Osteocyte (in vitro differentiated cells): Measurements from ENCODE around the gene TRAK2. TPM values are rescaled to one million over a fixed set of nuclear protein-coding genes. Genes with fewer than 3 reads are reported as not detected.
"Not testable (repeated sequence)": the region's sequence is repeated elsewhere in the genome, so short reads cannot be mapped to it uniquely, and the experiment has no call there.

Source experiments
- DNase-seq: peaks from one replicate; pipeline ENCODE4 v3.0.0; 2021; ENCODE audit warnings: mixed read lengths; ENCODE audit not compliant: unreplicated experiment; ENCODE audit errors: extremely low spot score
- H3K27ac Mint-ChIP-seq: one replicate; pipeline ENCODE4 v1.8.0; 2021; ENCODE audit warnings: mild to moderate bottlenecking, mixed read lengths; ENCODE audit not compliant: unreplicated experiment
- H3K27me3 Mint-ChIP-seq: one replicate; pipeline ENCODE4 v1.8.0; 2021; ENCODE audit warnings: mixed read lengths; ENCODE audit not compliant: unreplicated experiment
- H3K36me3 Mint-ChIP-seq: one replicate; pipeline ENCODE4 v1.8.0; 2021; ENCODE audit warnings: mixed read lengths; ENCODE audit not compliant: unreplicated experiment
- H3K4me1 Mint-ChIP-seq: one replicate; pipeline ENCODE4 v1.8.0; 2021; ENCODE audit warnings: mixed read lengths; ENCODE audit not compliant: unreplicated experiment
- H3K4me3 Mint-ChIP-seq: one replicate; pipeline ENCODE4 v1.8.0; 2021; ENCODE audit warnings: mild to moderate bottlenecking, moderate library complexity, mixed read lengths; ENCODE audit not compliant: unreplicated experiment
- H3K9me3 Mint-ChIP-seq: one replicate; pipeline ENCODE4 v1.8.0; 2021; ENCODE audit warnings: mixed read lengths; ENCODE audit not compliant: unreplicated experiment
- CTCF ChIP-seq: fragments of 200-600 bp; sonication (generic); IDR thresholded peaks from 2 replicates; pipeline ENCODE4 v1.5.0; 2021; ENCODE audit warnings: antibody characterized with exemption, mild to moderate bottlenecking, moderate library complexity
- total RNA-seq: library from RNA; stranded (reverse); gene quantifications from 2 replicates; pipeline ENCODE4 v1.2.1, GENCODE V29; 2021

Gene TRAK2
- total RNA-seq, 1 donor from 2014 or later = 38.7 TPM

DNA sequence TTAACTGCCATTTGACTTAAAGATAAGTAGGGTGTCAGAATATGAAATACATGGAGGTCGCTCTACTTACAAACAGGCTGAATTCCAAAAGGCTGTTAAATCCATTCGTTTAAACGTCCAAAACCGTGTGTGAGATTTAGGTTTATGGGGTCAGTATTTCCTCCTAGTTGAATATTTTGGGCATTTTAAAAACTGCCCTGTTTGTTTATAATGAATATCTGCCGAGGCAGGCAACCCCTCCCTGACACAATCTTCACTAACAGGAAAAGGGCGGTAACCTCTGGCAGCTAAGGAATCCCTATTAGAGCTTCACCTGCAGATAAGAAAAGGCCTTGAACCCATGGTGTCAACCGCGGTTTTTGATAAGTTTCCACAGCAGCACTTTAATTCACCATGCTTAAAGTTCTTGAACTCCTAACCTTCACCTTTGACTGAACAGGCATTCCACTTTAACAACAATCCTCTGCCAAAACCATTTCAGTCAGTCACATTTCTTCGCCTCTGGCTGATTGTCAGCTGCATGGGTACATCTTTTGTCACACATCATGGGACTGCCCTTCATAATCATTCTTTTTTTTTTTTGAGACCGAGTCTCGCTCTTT lies 17.8 kb downstream of the TRAK2 start:
- Mint-ChIP-seq H3K4me1 (peaks cover 31% of the 10 kb centered on the region), H3K27me3 (no peaks in the 10 kb centered on the region), H3K4me3 (no peak overlapping the region), H3K27ac (no peak overlapping the region), H3K9me3 (peaks cover 4% of the 10 kb centered on the region), H3K36me3 (peaks cover 15% of the 10 kb centered on the region)
- TF ChIP-seq CTCF = no peak
- DNase-seq = no peak

- Mint-ChIP-seq H3K36me3 (peaks cover 15% of the 10 kb centered on the region), H3K4me1 (peaks cover 31% of the 10 kb centered on the region), H3K4me3 (no peak overlapping the region), H3K27me3 (no peaks in the 10 kb centered on the region), H3K27ac (peak overlapping the region; percentile 68), H3K9me3 (peaks cover 4% of the 10 kb centered on the region)
- no peak for TF ChIP-seq CTCF
- DNase-seq = no peak
These were observed 18.5 kb downstream of the TRAK2 start for GRCh38 chr2:201432621-201433393.

- H3K27ac Mint-ChIP-seq = peak overlapping the region; percentile 68
- peaks cover 4% of the 10 kb centered on the region for H3K9me3 Mint-ChIP-seq
- DNase-seq = no peak
- TF ChIP-seq CTCF = no peak
- no peaks in the 10 kb centered on the region for H3K27me3 Mint-ChIP-seq
- H3K36me3 Mint-ChIP-seq = peaks cover 15% of the 10 kb centered on the region
- H3K4me3 Mint-ChIP-seq = no peak overlapping the region
- H3K4me1 Mint-ChIP-seq = peaks cover 31% of the 10 kb centered on the region
These were observed 19.1 kb downstream of the TRAK2 start for GRCh38 chr2:201432038-201432620.

GRCh38 chr2:201430839-201431238 lies 20.4 kb downstream of the TRAK2 start:
- H3K27ac Mint-ChIP-seq = no peak overlapping the region
- H3K4me3 Mint-ChIP-seq = no peak overlapping the region
- peaks cover 27% of the 10 kb centered on the region for H3K4me1 Mint-ChIP-seq

DNA sequence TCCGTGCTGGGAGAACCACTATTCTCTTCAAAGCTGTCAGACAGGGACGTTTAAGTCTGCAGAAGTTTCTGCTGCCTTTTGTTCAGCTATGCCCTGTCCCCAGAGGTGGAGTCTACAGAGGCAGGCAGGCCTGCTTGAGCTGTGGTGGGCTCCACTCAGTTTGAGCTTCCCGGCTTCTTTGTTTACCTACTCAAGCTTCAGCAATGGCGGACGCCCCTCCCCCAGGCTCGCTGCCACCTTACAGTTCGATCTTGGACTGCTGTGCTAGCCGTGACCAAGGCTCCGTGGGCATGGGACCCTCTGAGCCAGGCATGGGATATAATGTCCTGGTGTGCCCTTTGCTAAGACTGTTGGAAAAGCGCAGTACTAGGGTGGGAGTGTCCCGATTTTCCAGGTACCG lies 20.9 kb downstream of the TRAK2 start:
- H3K36me3 Mint-ChIP-seq = peaks cover 15% of the 10 kb centered on the region

More at GRCh38 chr2:201430839-201431238, 20.4 kb downstream of the TRAK2 start:
- Mint-ChIP-seq H3K27me3 (no peaks in the 10 kb centered on the region), H3K9me3 (peaks cover 4% of the 10 kb centered on the region), H3K36me3 (peaks cover 15% of the 10 kb centered on the region)
- TF ChIP-seq CTCF = no peak
- DNase-seq = no peak

GRCh38 chr2:201429835-201430234 lies 21.4 kb downstream of the TRAK2 start:
- Mint-ChIP-seq H3K4me1 (peaks cover 27% of the 10 kb centered on the region), H3K36me3 (peaks cover 15% of the 10 kb centered on the region)
- H3K4me3 Mint-ChIP-seq, H3K9me3 Mint-ChIP-seq, H3K27me3 Mint-ChIP-seq, H3K27ac Mint-ChIP-seq, DNase-seq: not testable (repeated sequence)

More for the DNA sequence above, 20.9 kb downstream of the TRAK2 start:
- not testable (repeated sequence) for H3K9me3 Mint-ChIP-seq, H3K27ac Mint-ChIP-seq, DNase-seq, H3K27me3 Mint-ChIP-seq, H3K4me3 Mint-ChIP-seq
- H3K4me1 Mint-ChIP-seq = peaks cover 27% of the 10 kb centered on the region

GRCh38 chr2:201428366-201428765 lies 22.9 kb downstream of the TRAK2 start:
- H3K4me3 Mint-ChIP-seq, H3K27ac Mint-ChIP-seq, DNase-seq, H3K9me3 Mint-ChIP-seq, H3K27me3 Mint-ChIP-seq: not testable (repeated sequence)
- H3K4me1 Mint-ChIP-seq = peaks cover 18% of the 10 kb centered on the region
- peaks cover 15% of the 10 kb centered on the region for H3K36me3 Mint-ChIP-seq
